HEK293 (cell line): ENCODE data around the gene LAPTM4A.

Source experiments
- GLI2 ChIP-seq: fragments of 450-650 bp; formaldehyde crosslinking; IDR thresholded peaks from 2 replicates; pipeline ENCODE4; 2017; ENCODE audit warnings: missing biosample characterization, missing genetic modification characterization, low read depth, borderline replicate concordance
- GLI4 ChIP-seq: fragments of 450-650 bp; formaldehyde crosslinking; IDR thresholded peaks from 2 replicates; pipeline ENCODE4 v1.5.1; 2016; ENCODE audit warnings: missing biosample characterization, missing genetic modification characterization
- GLIS1 ChIP-seq: fragments of 450-650 bp; formaldehyde crosslinking; IDR thresholded peaks from 2 replicates; pipeline ENCODE4 v1.5.1; 2016; ENCODE audit warnings: missing biosample characterization, missing genetic modification characterization
- GLIS2 ChIP-seq: fragments of 450-650 bp; formaldehyde crosslinking; IDR thresholded peaks from 2 replicates; pipeline ENCODE4 v1.5.1; 2016; ENCODE audit warnings: missing biosample characterization, missing genetic modification characterization
- HOXC10 ChIP-seq: sonication (generic); formaldehyde crosslinking; IDR thresholded peaks from 2 replicates; pipeline ENCODE4 v1.8.1; 2023; ENCODE audit warnings: mild to moderate bottlenecking, missing genetic modification reagents
- KLF10 ChIP-seq: fragments of 450-650 bp; IDR thresholded peaks from 2 replicates; pipeline ENCODE4 v1.5.1; 2018; ENCODE audit warnings: missing biosample characterization, mild to moderate bottlenecking, missing genetic modification characterization
- OVOL3 ChIP-seq: fragments of 450-650 bp; formaldehyde crosslinking; IDR thresholded peaks from 2 replicates; pipeline ENCODE4 v1.5.1; 2016; ENCODE audit warnings: missing biosample characterization, missing genetic modification characterization
- TRIM28 ChIP-seq: IDR thresholded peaks from 2 replicates; pipeline ENCODE4 v1.6.1; 2011; ENCODE audit warnings: low read length, control low read depth, borderline replicate concordance
- ZBTB17 ChIP-seq: fragments of 450-650 bp; formaldehyde crosslinking; IDR thresholded peaks from 2 replicates; pipeline ENCODE4 v1.5.1; 2016; ENCODE audit warnings: missing biosample characterization, missing genetic modification characterization
- ZBTB20 ChIP-seq: fragments of 450-650 bp; formaldehyde crosslinking; IDR thresholded peaks from 2 replicates; pipeline ENCODE4 v1.5.1; 2016; ENCODE audit warnings: missing biosample characterization, missing genetic modification characterization
- ZBTB48 ChIP-seq: fragments of 450-650 bp; formaldehyde crosslinking; IDR thresholded peaks from 2 replicates; pipeline ENCODE4 v1.5.1; 2016; ENCODE audit warnings: missing biosample characterization, missing genetic modification characterization
- ZBTB7A ChIP-seq: fragments of 450-650 bp; formaldehyde crosslinking; IDR thresholded peaks from 2 replicates; pipeline ENCODE4 v1.5.1; 2016; ENCODE audit warnings: low read depth, missing biosample characterization, missing genetic modification characterization
- ZNF114 ChIP-seq: fragments of 450-650 bp; formaldehyde crosslinking; IDR thresholded peaks from 2 replicates; pipeline ENCODE4 v1.5.0; 2017; ENCODE audit warnings: missing biosample characterization, missing genetic modification characterization
- ZNF146 ChIP-seq: fragments of 450-650 bp; formaldehyde crosslinking; IDR thresholded peaks from 2 replicates; pipeline ENCODE4 v1.5.1; 2016; ENCODE audit warnings: missing biosample characterization, missing genetic modification characterization
- ZNF223 ChIP-seq: fragments of 450-650 bp; formaldehyde crosslinking; IDR thresholded peaks from 2 replicates; pipeline ENCODE4 v1.5.1; 2016; ENCODE audit warnings: missing biosample characterization, missing genetic modification characterization
- ZNF239 ChIP-seq: fragments of 450-650 bp; formaldehyde crosslinking; IDR thresholded peaks from 2 replicates; pipeline ENCODE4 v1.5.1; 2016; ENCODE audit warnings: missing biosample characterization, missing genetic modification characterization
- ZNF302 ChIP-seq: fragments of 450-650 bp; formaldehyde crosslinking; IDR thresholded peaks from 2 replicates; pipeline ENCODE4 v1.5.1; 2016; ENCODE audit warnings: missing biosample characterization, missing genetic modification characterization, low read depth
- ZNF341 ChIP-seq: fragments of 450-650 bp; formaldehyde crosslinking; IDR thresholded peaks from 2 replicates; pipeline ENCODE4; 2016; ENCODE audit warnings: low read depth, missing biosample characterization, missing genetic modification characterization
- ZNF350 ChIP-seq: fragments of 450-650 bp; formaldehyde crosslinking; IDR thresholded peaks from 2 replicates; pipeline ENCODE4 v1.5.0; 2017; ENCODE audit warnings: missing biosample characterization, mild to moderate bottlenecking, missing genetic modification characterization
- ZNF394 ChIP-seq: fragments of 450-650 bp; formaldehyde crosslinking; IDR thresholded peaks from 2 replicates; pipeline ENCODE4 v1.5.1; 2016; ENCODE audit warnings: missing biosample characterization, missing genetic modification characterization, mild to moderate bottlenecking, moderate library complexity, borderline replicate concordance
- ZNF404 ChIP-seq: fragments of 450-650 bp; formaldehyde crosslinking; IDR thresholded peaks from 2 replicates; pipeline ENCODE4 v1.5.1; 2017; ENCODE audit warnings: missing biosample characterization, missing genetic modification characterization
- ZNF501 ChIP-seq: fragments of 450-650 bp; formaldehyde crosslinking; IDR thresholded peaks from 2 replicates; pipeline ENCODE4 v1.5.1; 2016; ENCODE audit warnings: missing biosample characterization, missing genetic modification characterization
- ZNF514 ChIP-seq: fragments of 450-650 bp; formaldehyde crosslinking; IDR thresholded peaks from 2 replicates; pipeline ENCODE4 v1.5.1; 2016; ENCODE audit warnings: missing biosample characterization, missing genetic modification characterization
- ZNF530 ChIP-seq: fragments of 450-650 bp; formaldehyde crosslinking; IDR thresholded peaks from 2 replicates; pipeline ENCODE4 v1.5.1; 2016; ENCODE audit warnings: low read depth, missing biosample characterization, missing genetic modification characterization
- ZNF624 ChIP-seq: fragments of 450-650 bp; formaldehyde crosslinking; IDR thresholded peaks from 2 replicates; pipeline ENCODE4 v1.5.1; 2017; ENCODE audit warnings: missing biosample characterization, missing genetic modification characterization
- ZNF660 ChIP-seq: fragments of 450-650 bp; IDR thresholded peaks from 2 replicates; pipeline ENCODE4 v1.5.1; 2018; ENCODE audit warnings: missing biosample characterization, mild to moderate bottlenecking, missing genetic modification characterization
- ZNF76 ChIP-seq: fragments of 450-650 bp; formaldehyde crosslinking; IDR thresholded peaks from 2 replicates; pipeline ENCODE4; 2016; ENCODE audit warnings: low read depth, missing biosample characterization, missing genetic modification characterization, borderline replicate concordance
- ZNF776 ChIP-seq: fragments of 450-650 bp; formaldehyde crosslinking; IDR thresholded peaks from 2 replicates; pipeline ENCODE4 v1.5.0; 2017; ENCODE audit warnings: missing biosample characterization, missing genetic modification characterization, borderline replicate concordance
- TF ChIP-seq, protein P1 (sequence below): fragments of 450-650 bp; formaldehyde crosslinking; IDR thresholded peaks from 2 replicates; pipeline ENCODE4 v1.5.1; 2016; ENCODE audit warnings: missing biosample characterization, missing genetic modification characterization
- TF ChIP-seq, protein P2 (sequence below): fragments of 450-650 bp; IDR thresholded peaks from 2 replicates; pipeline ENCODE4 v1.5.1; 2018; ENCODE audit warnings: missing biosample characterization, missing genetic modification characterization
- TF ChIP-seq, protein P3 (sequence below): fragments of 450-650 bp; formaldehyde crosslinking; IDR thresholded peaks from 2 replicates; pipeline ENCODE4 v1.5.1; 2016; ENCODE audit warnings: missing biosample characterization, missing genetic modification characterization
- TF ChIP-seq, protein P4 (sequence below): fragments of 450-650 bp; formaldehyde crosslinking; conservative IDR thresholded peaks from 2 replicates; pipeline ENCODE4 v1.5.1; 2016; ENCODE audit warnings: low read depth, missing biosample characterization, missing genetic modification characterization

LAPTM4A gene

DNA sequence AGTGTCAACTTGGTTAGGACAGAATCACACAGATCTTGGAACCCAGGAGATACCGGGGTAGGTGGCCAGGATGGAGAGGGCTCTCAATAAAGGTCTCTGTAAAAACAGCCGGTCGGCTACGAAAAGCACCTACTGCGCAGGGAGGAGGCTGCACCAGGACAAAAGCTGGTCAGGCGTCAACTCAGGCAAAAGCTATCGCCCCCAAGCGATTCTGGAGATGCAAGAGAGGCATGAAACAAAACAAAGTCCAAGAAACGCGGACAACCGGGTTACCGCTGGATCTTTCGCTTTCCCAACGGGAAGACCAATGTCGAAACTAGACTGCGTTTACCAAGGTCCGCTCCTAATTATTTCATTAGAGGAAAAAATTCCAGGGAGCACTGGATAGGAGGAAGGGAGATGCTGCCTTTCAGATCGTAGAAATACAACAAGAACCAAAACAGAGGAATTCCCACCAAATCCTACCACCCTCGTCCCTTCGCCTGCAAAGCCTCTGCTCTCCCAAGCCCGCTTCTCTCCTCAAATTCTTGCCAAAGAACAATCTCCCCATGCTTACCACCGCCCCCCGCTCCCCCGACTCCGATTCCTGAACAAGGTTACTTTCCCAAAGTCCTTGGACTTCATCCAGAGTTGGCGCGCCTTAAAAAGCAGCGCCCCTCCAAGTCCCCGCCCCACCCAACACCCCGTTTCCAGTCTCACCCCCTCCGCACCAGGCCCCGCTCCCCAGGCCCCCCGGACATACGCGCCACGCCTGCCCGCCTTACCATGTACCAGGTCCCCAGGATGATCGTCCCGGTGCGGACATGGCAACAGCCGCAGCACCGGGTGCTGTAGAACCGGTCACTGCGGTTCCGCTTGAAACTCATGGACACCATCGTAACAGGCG lies 539 bp downstream of the LAPTM4A start (continued):
- TF ChIP-seq ZNF660: no peak; the same call in 1 of the 2 replicates
- TF ChIP-seq ZNF302 (tag by site-specific recombination): no peak
- TF ChIP-seq ZNF404: no peak
- TF ChIP-seq ZNF501 (tag by site-specific recombination): no peak
- TF ChIP-seq ZNF624: no peak
- no peak for TF ChIP-seq ZNF514 (tag by site-specific recombination)
- no peak for TF ChIP-seq ZNF239 (tag by site-specific recombination)
- TF ChIP-seq, protein P1, sequence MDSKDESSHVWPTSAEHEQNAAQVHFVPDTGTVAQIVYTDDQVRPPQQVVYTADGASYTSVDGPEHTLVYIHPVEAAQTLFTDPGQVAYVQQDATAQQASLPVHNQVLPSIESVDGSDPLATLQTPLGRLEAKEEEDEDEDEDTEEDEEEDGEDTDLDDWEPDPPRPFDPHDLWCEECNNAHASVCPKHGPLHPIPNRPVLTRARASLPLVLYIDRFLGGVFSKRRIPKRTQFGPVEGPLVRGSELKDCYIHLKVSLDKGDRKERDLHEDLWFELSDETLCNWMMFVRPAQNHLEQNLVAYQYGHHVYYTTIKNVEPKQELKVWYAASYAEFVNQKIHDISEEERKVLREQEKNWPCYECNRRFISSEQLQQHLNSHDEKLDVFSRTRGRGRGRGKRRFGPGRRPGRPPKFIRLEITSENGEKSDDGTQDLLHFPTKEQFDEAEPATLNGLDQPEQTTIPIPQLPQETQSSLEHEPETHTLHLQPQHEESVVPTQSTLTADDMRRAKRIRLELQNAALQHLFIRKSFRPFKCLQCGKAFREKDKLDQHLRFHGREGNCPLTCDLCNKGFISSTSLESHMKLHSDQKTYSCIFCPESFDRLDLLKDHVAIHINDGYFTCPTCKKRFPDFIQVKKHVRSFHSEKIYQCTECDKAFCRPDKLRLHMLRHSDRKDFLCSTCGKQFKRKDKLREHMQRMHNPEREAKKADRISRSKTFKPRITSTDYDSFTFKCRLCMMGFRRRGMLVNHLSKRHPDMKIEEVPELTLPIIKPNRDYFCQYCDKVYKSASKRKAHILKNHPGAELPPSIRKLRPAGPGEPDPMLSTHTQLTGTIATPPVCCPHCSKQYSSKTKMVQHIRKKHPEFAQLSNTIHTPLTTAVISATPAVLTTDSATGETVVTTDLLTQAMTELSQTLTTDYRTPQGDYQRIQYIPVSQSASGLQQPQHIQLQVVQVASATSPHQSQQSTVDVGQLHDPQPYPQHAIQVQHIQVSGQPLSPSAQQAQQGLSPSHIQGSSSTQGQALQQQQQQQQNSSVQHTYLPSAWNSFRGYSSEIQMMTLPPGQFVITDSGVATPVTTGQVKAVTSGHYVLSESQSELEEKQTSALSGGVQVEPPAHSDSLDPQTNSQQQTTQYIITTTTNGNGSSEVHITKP (tag by site-specific recombination): no peak
- no peak for TF ChIP-seq ZNF76
- TF ChIP-seq, protein P2, sequence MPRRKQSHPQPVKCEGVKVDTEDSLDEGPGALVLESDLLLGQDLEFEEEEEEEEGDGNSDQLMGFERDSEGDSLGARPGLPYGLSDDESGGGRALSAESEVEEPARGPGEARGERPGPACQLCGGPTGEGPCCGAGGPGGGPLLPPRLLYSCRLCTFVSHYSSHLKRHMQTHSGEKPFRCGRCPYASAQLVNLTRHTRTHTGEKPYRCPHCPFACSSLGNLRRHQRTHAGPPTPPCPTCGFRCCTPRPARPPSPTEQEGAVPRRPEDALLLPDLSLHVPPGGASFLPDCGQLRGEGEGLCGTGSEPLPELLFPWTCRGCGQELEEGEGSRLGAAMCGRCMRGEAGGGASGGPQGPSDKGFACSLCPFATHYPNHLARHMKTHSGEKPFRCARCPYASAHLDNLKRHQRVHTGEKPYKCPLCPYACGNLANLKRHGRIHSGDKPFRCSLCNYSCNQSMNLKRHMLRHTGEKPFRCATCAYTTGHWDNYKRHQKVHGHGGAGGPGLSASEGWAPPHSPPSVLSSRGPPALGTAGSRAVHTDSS (tag by site-specific recombination): no peak
- TF ChIP-seq ZNF530 (tag by site-specific recombination): no peak
- no peak for TF ChIP-seq KLF10 (tag by site-specific recombination)
- TF ChIP-seq ZNF223 (tag by site-specific recombination): no peak
- 0 out of 2 replicates have a peak, but pooled peaks have one; percentile 24 for TF ChIP-seq ZBTB20
- TF ChIP-seq HOXC10 (CRISPR knock-in tag): no peak
- TF ChIP-seq ZBTB17 (tag by site-specific recombination): peak; percentile 92
- TF ChIP-seq ZNF776: no peak
- no peak for TF ChIP-seq ZBTB7A (tag by site-specific recombination)
- peak; percentile 70 for TF ChIP-seq ZNF341
- TF ChIP-seq GLIS1 (tag by site-specific recombination): peak; percentile 40
- peak; percentile 63; the same call in 1 of the 2 replicates for TF ChIP-seq GLI4
- TF ChIP-seq ZNF394 (tag by site-specific recombination): no peak
- TF ChIP-seq, protein P3, sequence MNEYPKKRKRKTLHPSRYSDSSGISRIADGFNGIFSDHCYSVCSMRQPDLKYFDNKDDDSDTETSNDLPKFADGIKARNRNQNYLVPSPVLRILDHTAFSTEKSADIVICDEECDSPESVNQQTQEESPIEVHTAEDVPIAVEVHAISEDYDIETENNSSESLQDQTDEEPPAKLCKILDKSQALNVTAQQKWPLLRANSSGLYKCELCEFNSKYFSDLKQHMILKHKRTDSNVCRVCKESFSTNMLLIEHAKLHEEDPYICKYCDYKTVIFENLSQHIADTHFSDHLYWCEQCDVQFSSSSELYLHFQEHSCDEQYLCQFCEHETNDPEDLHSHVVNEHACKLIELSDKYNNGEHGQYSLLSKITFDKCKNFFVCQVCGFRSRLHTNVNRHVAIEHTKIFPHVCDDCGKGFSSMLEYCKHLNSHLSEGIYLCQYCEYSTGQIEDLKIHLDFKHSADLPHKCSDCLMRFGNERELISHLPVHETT (tag by site-specific recombination): no peak
- TF ChIP-seq ZNF350 (tag by site-specific recombination): no peak
- TF ChIP-seq GLIS2: peak; percentile 67
- no peak for TF ChIP-seq OVOL3 (tag by site-specific recombination)
- TF ChIP-seq ZNF146 (tag by site-specific recombination): no peak
- peak; percentile 21; the same call in 1 of the 2 replicates for TF ChIP-seq TRIM28
- no peak for TF ChIP-seq ZNF114
- no peak for TF ChIP-seq GLI2 (tag by site-specific recombination)
- no peak for TF ChIP-seq ZBTB48 (tag by site-specific recombination)
- TF ChIP-seq, protein P4, sequence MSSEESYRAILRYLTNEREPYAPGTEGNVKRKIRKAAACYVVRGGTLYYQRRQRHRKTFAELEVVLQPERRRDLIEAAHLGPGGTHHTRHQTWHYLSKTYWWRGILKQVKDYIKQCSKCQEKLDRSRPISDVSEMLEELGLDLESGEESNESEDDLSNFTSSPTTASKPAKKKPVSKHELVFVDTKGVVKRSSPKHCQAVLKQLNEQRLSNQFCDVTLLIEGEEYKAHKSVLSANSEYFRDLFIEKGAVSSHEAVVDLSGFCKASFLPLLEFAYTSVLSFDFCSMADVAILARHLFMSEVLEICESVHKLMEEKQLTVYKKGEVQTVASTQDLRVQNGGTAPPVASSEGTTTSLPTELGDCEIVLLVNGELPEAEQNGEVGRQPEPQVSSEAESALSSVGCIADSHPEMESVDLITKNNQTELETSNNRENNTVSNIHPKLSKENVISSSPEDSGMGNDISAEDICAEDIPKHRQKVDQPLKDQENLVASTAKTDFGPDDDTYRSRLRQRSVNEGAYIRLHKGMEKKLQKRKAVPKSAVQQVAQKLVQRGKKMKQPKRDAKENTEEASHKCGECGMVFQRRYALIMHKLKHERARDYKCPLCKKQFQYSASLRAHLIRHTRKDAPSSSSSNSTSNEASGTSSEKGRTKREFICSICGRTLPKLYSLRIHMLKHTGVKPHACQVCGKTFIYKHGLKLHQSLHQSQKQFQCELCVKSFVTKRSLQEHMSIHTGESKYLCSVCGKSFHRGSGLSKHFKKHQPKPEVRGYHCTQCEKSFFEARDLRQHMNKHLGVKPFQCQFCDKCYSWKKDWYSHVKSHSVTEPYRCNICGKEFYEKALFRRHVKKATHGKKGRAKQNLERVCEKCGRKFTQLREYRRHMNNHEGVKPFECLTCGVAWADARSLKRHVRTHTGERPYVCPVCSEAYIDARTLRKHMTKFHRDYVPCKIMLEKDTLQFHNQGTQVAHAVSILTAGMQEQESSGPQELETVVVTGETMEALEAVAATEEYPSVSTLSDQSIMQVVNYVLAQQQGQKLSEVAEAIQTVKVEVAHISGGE (tag by site-specific recombination): no peak
